ENCODE data around the gene UST. TPM values are rescaled to one million over a fixed set of nuclear protein-coding genes. Genes with fewer than 3 reads are reported as not detected.
"Not testable (repeated sequence)": the region's sequence is repeated elsewhere in the genome, so short reads cannot be mapped to it uniquely, and the experiment has no call there.

Gene UST
- total RNA-seq, 2 experiments from 2014 or later, result 1.2 to 1.5 TPM

- H3K36me3 Mint-ChIP-seq (ENCODE audit: low read depth), result no peaks in the 10 kb centered on the region
- POLR2A ChIA-PET, result interaction anchor here (0.6 to 1.7 kb wide), 3 partner anchors 13 to 1383 kb away, joined by 3 to 6 read pairs (median 4); partner anchors contain the start of gene UST
- no peak for DNase-seq
- CTCF ChIA-PET, result no interaction called here
- peak overlapping the region; percentile 56 for H3K27ac Mint-ChIP-seq
- H3K27me3 Mint-ChIP-seq, result peaks cover 10% of the 10 kb centered on the region
- intact Hi-C loops (cut with micrococcal nuclease), result no loop called here
- H3K9me3 Mint-ChIP-seq, result no peaks in the 10 kb centered on the region
- ATAC-seq, result no peak
- H3K4me3 Mint-ChIP-seq, result peak overlapping the region; percentile 72
- no peak for TF ChIP-seq CTCF (IDR thresholded peaks at IDR 0.05)
- H3K4me1 Mint-ChIP-seq (ENCODE audit: low read depth), result peaks cover 61% of the 10 kb centered on the region
These were observed 13.4 kb downstream of the UST start for GRCh38 chr6:148760258-148760534.

- H3K36me3 Mint-ChIP-seq (ENCODE audit: low read depth), result no peaks in the 10 kb centered on the region
- H3K4me3 Mint-ChIP-seq, result peak overlapping the region; percentile 72
- ChIA-PET CTCF (interaction anchor here (0.7 to 1.5 kb wide), 4 partner anchors 13 to 131 kb away, joined by 3 to 5 read pairs (median 4); no protein-coding TSS in a partner anchor), POLR2A (interaction anchor here (0.6 to 1.7 kb wide), 9 partner anchors 9 to 1384 kb away, joined by 3 to 6 read pairs (median 3); partner anchors contain the start of gene UST)
- peaks cover 59% of the 10 kb centered on the region for H3K4me1 Mint-ChIP-seq (ENCODE audit: low read depth)
- intact Hi-C loops (cut with micrococcal nuclease), result no loop called here
- DNase-seq (peak; percentile 70), ATAC-seq (peak; percentile 61)
- no peaks in the 10 kb centered on the region for H3K9me3 Mint-ChIP-seq
- peak overlapping the region; percentile 84 for H3K27ac Mint-ChIP-seq
- H3K27me3 Mint-ChIP-seq, result peaks cover 10% of the 10 kb centered on the region
- TF ChIP-seq CTCF (IDR thresholded peaks at IDR 0.05), result no peak
These were observed 14.0 kb downstream of the UST start for GRCh38 chr6:148760568-148761526.

- CTCF ChIA-PET, result interaction anchor here (0.7 to 1.5 kb wide), 4 partner anchors 14 to 130 kb away, joined by 3 to 5 read pairs (median 4); no protein-coding TSS in a partner anchor
- no peaks in the 10 kb centered on the region for H3K36me3 Mint-ChIP-seq (ENCODE audit: low read depth)
These were observed 14.7 kb downstream of the UST start for GRCh38 chr6:148761527-148762011.

GRCh38 chr6:148762231-148762630 lies 15.4 kb downstream of the UST start:
- Mint-ChIP-seq H3K27ac (no peak overlapping the region), H3K4me1 (ENCODE audit: low read depth) (peaks cover 60% of the 10 kb centered on the region), H3K36me3 (ENCODE audit: low read depth) (no peaks in the 10 kb centered on the region), H3K27me3 (peaks cover under 1% of the 10 kb centered on the region), H3K4me3 (no peak overlapping the region), H3K9me3 (no peaks in the 10 kb centered on the region)
- DNase-seq (no peak), ATAC-seq (no peak)
- TF ChIP-seq CTCF (IDR thresholded peaks at IDR 0.05), result no peak
- ChIA-PET CTCF (no interaction called here), POLR2A (interaction anchor here (1.5 kb wide), 1 partner anchor 19 kb away, joined by 3 read pairs; no protein-coding TSS in a partner anchor)
- intact Hi-C loops (cut with micrococcal nuclease), result no loop called here

More at GRCh38 chr6:148761527-148762011, 14.7 kb downstream of the UST start:
- Mint-ChIP-seq H3K4me1 (ENCODE audit: low read depth) (peaks cover 64% of the 10 kb centered on the region), H3K4me3 (peak overlapping the region; percentile 72), H3K9me3 (no peaks in the 10 kb centered on the region), H3K27me3 (peaks cover 6% of the 10 kb centered on the region), H3K27ac (peak overlapping the region; percentile 84)
- no peak for TF ChIP-seq CTCF (IDR thresholded peaks at IDR 0.05)
- intact Hi-C loops (cut with micrococcal nuclease), result no loop called here
- ATAC-seq, result no peak
- POLR2A ChIA-PET, result interaction anchor here (1.0 to 1.7 kb wide), 6 partner anchors 9 to 137 kb away, joined by 3 to 6 read pairs (median 3); partner anchors contain the start of gene UST
- DNase-seq, result peak; percentile 54

- CTCF ChIA-PET; POLR2A ChIA-PET; H3K27ac Mint-ChIP-seq; H3K36me3 Mint-ChIP-seq (ENCODE audit: low read depth); H3K9me3 Mint-ChIP-seq; H3K27me3 Mint-ChIP-seq; intact Hi-C loops (cut with micrococcal nuclease); DNase-seq; H3K4me3 Mint-ChIP-seq; ATAC-seq: not testable (repeated sequence)
- H3K4me1 Mint-ChIP-seq (ENCODE audit: low read depth), result peaks cover 44% of the 10 kb centered on the region
These were observed 17.6 kb downstream of the UST start for GRCh38 chr6:148764259-148765020.

Data from activated CD8-positive, alpha-beta T cell treated with anti-CD3 and anti-CD28 coated beads for 36 hours (primary cell).